Right renal cortex interstitium (tissue), 3 donors: Measurements from ENCODE around the gene RPL31. TPM values are rescaled to one million over a fixed set of nuclear protein-coding genes. Genes with fewer than 3 reads are reported as not detected.
"Not testable (repeated sequence)": the region's sequence is repeated elsewhere in the genome, so short reads cannot be mapped to it uniquely, and the experiment has no call there.

ENCODE experiments used
- DNase-seq, 3 donors: peaks; one replicate each; pipeline ENCODE4 v3.0.0-alpha.2; 2013; ENCODE audit warnings: low read depth in 3 of 3, low spot score in 2 of 3
- polyA plus RNA-seq, 3 donors: library from polyadenylated mRNA; unstranded; fragments of 120-200 nt; gene quantifications; one replicate each; pipeline ENCODE4 v1.2.1, GENCODE V29; 2013; ENCODE audit not compliant: insufficient read length in 3 of 3

Gene RPL31
- polyA plus RNA-seq, 3 donors, result 2,845 to 3,234 (median 3,088) TPM

- DNase-seq, result no peak
Observed at GRCh38 chr2:101023327-101024107, 21.4 kb downstream of the RPL31 start.

GRCh38 chr2:101025561-101025960 lies 23.5 kb downstream of the RPL31 start:
- DNase-seq, result no peak

GRCh38 chr2:101026253-101026701 lies 24.2 kb downstream of the RPL31 start:
- no peak for DNase-seq

GRCh38 chr2:101026923-101027469 lies 24.9 kb downstream of the RPL31 start:
- no peak for DNase-seq

- DNase-seq, result no peak
Observed at GRCh38 chr2:101027852-101028251, 25.8 kb downstream of the RPL31 start.

- DNase-seq, result no peak
Observed at GRCh38 chr2:101030866-101031554, 28.9 kb downstream of the RPL31 start.

- DNase-seq, result no peak
Observed at GRCh38 chr2:101032084-101032776, 30.1 kb downstream of the RPL31 start.

- DNase-seq, result no peak
Observed at GRCh38 chr2:101036562-101036961, 34.5 kb downstream of the RPL31 start.

- DNase-seq, result no peak
Observed at GRCh38 chr2:101037161-101037755, 35.2 kb downstream of the RPL31 start.

GRCh38 chr2:101038455-101039255 lies 36.6 kb downstream of the RPL31 start:
- DNase-seq, result no peak

- no peak for DNase-seq
Observed at GRCh38 chr2:101040072-101040471, 38.0 kb downstream of the RPL31 start.

- no peak for DNase-seq
Observed at GRCh38 chr2:101040761-101041160, 38.7 kb downstream of the RPL31 start.

- DNase-seq, result no peak
Observed at GRCh38 chr2:101041413-101041812, 39.3 kb downstream of the RPL31 start.

GRCh38 chr2:101045330-101045729 lies 43.2 kb downstream of the RPL31 start:
- no peak for DNase-seq

- DNase-seq, result no peak
Observed at GRCh38 chr2:101047075-101047766, 45.1 kb downstream of the RPL31 start.

- no peak for DNase-seq
Observed at GRCh38 chr2:101047774-101048173, 45.7 kb downstream of the RPL31 start.

- no peak for DNase-seq
Observed at GRCh38 chr2:101048756-101049155, 46.7 kb downstream of the RPL31 start.

- not testable (repeated sequence) for DNase-seq
Observed at GRCh38 chr2:101050886-101051285, 48.8 kb downstream of the RPL31 start.

- DNase-seq, result no peak
Observed at GRCh38 chr2:101052147-101052546, 50.1 kb downstream of the RPL31 start.
